Psoas muscle (tissue), 8 donors: ENCODE data around the gene ITGAV. TPM values are rescaled to one million over a fixed set of nuclear protein-coding genes. Genes with fewer than 3 reads are reported as not detected.

Experiments used
- ATAC-seq, 4 donors: fragments of 200-7000 bp; cut with Tn5 transposase; one replicate each; pipeline ENCODE4 v1.9.1; 2020; ENCODE audit warnings: moderate library complexity in 3 of 4, mild to moderate bottlenecking in 2 of 4
- DNase-seq, 2 donors: peaks; one replicate each; pipeline ENCODE4 v3.0.0-alpha.2; 2020
- H3K27ac ChIP-seq: fragments of 200-600 bp; one replicate; pipeline ENCODE4 v1.8.0; 2022
- H3K27me3 ChIP-seq, 3 donors: fragments of 200-600 bp in 1 of 3; one replicate each; pipeline versions ENCODE4 v1.6.1 to v1.8.0; 2013 to 2022; ENCODE audit warnings: low read length in 2 of 3, mild to moderate bottlenecking in 2 of 3, moderate library complexity in 1 of 3; ENCODE audit not compliant: insufficient read depth in 3 of 3
- H3K36me3 ChIP-seq, 2 donors: fragments of 200-600 bp in 1 of 2; one replicate each; pipeline versions ENCODE4 v1.6.1 to v1.8.0; 2013 to 2022; ENCODE audit warnings: low read depth in 1 of 2, mild to moderate bottlenecking in 1 of 2, moderate library complexity in 1 of 2; ENCODE audit not compliant: insufficient read depth in 1 of 2
- H3K4me1 ChIP-seq: fragments of 200-600 bp; one replicate; pipeline ENCODE4 v1.8.0; 2022
- H3K4me3 ChIP-seq: fragments of 200-600 bp; one replicate; pipeline ENCODE4 v1.8.0; 2022; ENCODE audit warnings: mild to moderate bottlenecking
- H3K9me3 ChIP-seq: fragments of 200-600 bp; one replicate; pipeline ENCODE4 v1.8.0; 2022
- CTCF ChIP-seq: fragments of 200-600 bp; IDR thresholded peaks from one replicate; pipeline ENCODE4 v1.8.0; 2022; ENCODE audit warnings: antibody characterized with exemption
- WGBS, 3 donors: extraction: QIAGEN DNeasy Blood & Tissue Kit; methylation state at CpG; one replicate each; pipeline versions ENCODE4 v1.1.6 to v1.1.7; 2013; 5-methylcytosine and 5-hydroxymethylcytosine counted together
- intact Hi-C, 2 donors: fragments of 100-400 bp; cut with DNase I; formaldehyde crosslinking; loops; one replicate each; pipeline versions ENCODE4 v1.11.0 to v1.14.2; 2022
- polyA plus RNA-seq, 3 donors: library from polyadenylated mRNA; stranded (reverse); fragments of 200-250 nt; gene quantifications; one replicate each; pipeline ENCODE4 v1.2.3, GENCODE V29; 2013
- total RNA-seq, 4 donors: library from RNA; stranded (reverse); fragmentation: NEBNext Ultra II Directional in 2 of 4; extraction: Animal tissue kit (Norgen Biotek cat#: 25700) in 2 of 4; gene quantifications; one replicate each; pipeline versions ENCODE4 v1.2.1 to v1.2.4, GENCODE V29; 2021 to 2023
- donor health status: healthy with polysubstance abuse.
- donor health status: DM: no; HTN: no; CAD: no; lungs with moderate emphysema.
- donor health status: Bipolar disorder and iron deficiency.
- donor health status: healthy.
- donor health status: DM: yes; HTN: yes; CAD: no.
- donor health status: DM: no; HTN: no; CAD: no.
- donor health status: DM: no; HTN: no; CAD: no.
- donor health status: DM: yes; HTN: yes; CAD: no.

Gene ITGAV
- total and polyA plus RNA-seq, 7 donors = 4.6 to 67.4 (median 28.2) TPM

- Histone ChIP-seq H3K27ac (no peak overlapping the region), H3K4me1 (no peaks in the 10 kb centered on the region), H3K4me3 (no peak overlapping the region), H3K27me3 (no peaks in the 10 kb centered on the region), H3K36me3 (peaks cover 4 to 87% of the 10 kb centered on the region in 2 donors), H3K9me3 (no peaks in the 10 kb centered on the region)
- intact Hi-C loops = no loop called here
- no peak for DNase-seq
- ATAC-seq = no peak
- no peak for TF ChIP-seq CTCF
These were observed 69.5 kb downstream of the ITGAV start for GRCh38 chr2:186659383-186659782.

- Histone ChIP-seq H3K27me3 (no peaks in the 10 kb centered on the region), H3K36me3 (peaks cover 7 to 86% of the 10 kb centered on the region in 2 donors), H3K27ac (no peak overlapping the region), H3K9me3 (no peaks in the 10 kb centered on the region), H3K4me1 (no peaks in the 10 kb centered on the region), H3K4me3 (no peak overlapping the region)
- 98 to 99% (median 98%) methylated on average over 5 of the region's 5 CpGs for WGBS, 3 donors
- no peak for TF ChIP-seq CTCF
- no peak for DNase-seq
- ATAC-seq = no peak
- intact Hi-C loops = no loop called here
These were observed 74.7 kb downstream of the ITGAV start for GRCh38 chr2:186664385-186665043.

- 92 to 97% (median 93%) methylated on average over 1 of the region's 1 CpG for WGBS, 3 donors
- DNase-seq (no peak), ATAC-seq (no peak)
- intact Hi-C loops = no loop called here
- H3K27me3 ChIP-seq = no peaks in the 10 kb centered on the region
- no peak for TF ChIP-seq CTCF
- H3K4me1 ChIP-seq = no peaks in the 10 kb centered on the region
- no peak overlapping the region for H3K27ac ChIP-seq
- H3K4me3 ChIP-seq = no peak overlapping the region
- H3K9me3 ChIP-seq = no peaks in the 10 kb centered on the region
- peaks cover 17 to 97% of the 10 kb centered on the region in 2 donors for H3K36me3 ChIP-seq
These were observed 79.3 kb downstream of the ITGAV start for GRCh38 chr2:186669146-186669545.

- intact Hi-C loops = no loop called here
These were observed 81.0 kb downstream of the ITGAV start for GRCh38 chr2:186670831-186671230.

More at GRCh38 chr2:186670831-186671230, 81.0 kb downstream of the ITGAV start:
- WGBS, 3 donors = 90 to 93% (median 91%) methylated on average over 2 of the region's 2 CpGs
- DNase-seq (no peak), ATAC-seq (no peak)
- H3K9me3 ChIP-seq = no peaks in the 10 kb centered on the region
- TF ChIP-seq CTCF = no peak
- no peaks in the 10 kb centered on the region for H3K4me1 ChIP-seq
- peaks cover 12 to 97% of the 10 kb centered on the region in 2 donors for H3K36me3 ChIP-seq
- H3K4me3 ChIP-seq = no peak overlapping the region
- H3K27ac ChIP-seq = no peak overlapping the region
- H3K27me3 ChIP-seq = no peaks in the 10 kb centered on the region
